Peyer's patch (tissue), 4 donors: ENCODE measurements around the gene CLPTM1L.

Experiments
- CTCF ChIP-seq, 6 experiments: fragments of 450-650 bp in 4 of 6; fragments of 200-600 bp in 2 of 6; sonication (generic) in 1 of 6; IDR thresholded peaks; one replicate each; pipeline ENCODE4 v1.5.1; 2017 to 2019; ENCODE audit warnings: antibody characterized with exemption in 6 of 6, mild to moderate bottlenecking in 3 of 6, moderate library complexity in 1 of 6
- POLR2A ChIP-seq, 2 donors: fragments of 450-650 bp; IDR thresholded peaks; one replicate each; pipeline ENCODE4 v1.5.1; 2017; ENCODE audit warnings: antibody characterized with exemption in 2 of 2, mild to moderate bottlenecking in 2 of 2, moderate library complexity in 2 of 2

GRCh38 chr5:1387059-1387755 lies 42.3 kb upstream of the CLPTM1L start:
- TF ChIP-seq CTCF (IDR thresholded peaks at IDR 0.05) (no peak), POLR2A (IDR thresholded peaks at IDR 0.05) (no peak)
